DND-41 (cell line): ENCODE data around the gene STK25.

Experiments used
- CTCF ChIP-seq: IDR thresholded peaks from 2 replicates; pipeline ENCODE4 v1.5.1; 2012; ENCODE audit warnings: borderline replicate concordance, low read length, moderate library complexity, mild to moderate bottlenecking; ENCODE audit not compliant: poor library complexity, severe bottlenecking; ENCODE audit errors: extremely low read depth
- EZH2 ChIP-seq: IDR thresholded peaks from 3 replicates; pipeline ENCODE4 v1.6.1; 2012; ENCODE audit warnings: borderline replicate concordance, low read depth, mild to moderate bottlenecking, moderate library complexity, low read length, inconsistent platforms; ENCODE audit not compliant: severe bottlenecking

- TF ChIP-seq CTCF: no peak
- no peak for TF ChIP-seq EZH2
These were observed 3.2 kb downstream of the STK25 start for GRCh38 chr2:241505086-241505780.
